ENCODE data around the gene SLC2A13.
A peak's percentile ranks its signal among the peaks of the same experiment; 100 is the strongest.

Gene SLC2A13

DNA sequence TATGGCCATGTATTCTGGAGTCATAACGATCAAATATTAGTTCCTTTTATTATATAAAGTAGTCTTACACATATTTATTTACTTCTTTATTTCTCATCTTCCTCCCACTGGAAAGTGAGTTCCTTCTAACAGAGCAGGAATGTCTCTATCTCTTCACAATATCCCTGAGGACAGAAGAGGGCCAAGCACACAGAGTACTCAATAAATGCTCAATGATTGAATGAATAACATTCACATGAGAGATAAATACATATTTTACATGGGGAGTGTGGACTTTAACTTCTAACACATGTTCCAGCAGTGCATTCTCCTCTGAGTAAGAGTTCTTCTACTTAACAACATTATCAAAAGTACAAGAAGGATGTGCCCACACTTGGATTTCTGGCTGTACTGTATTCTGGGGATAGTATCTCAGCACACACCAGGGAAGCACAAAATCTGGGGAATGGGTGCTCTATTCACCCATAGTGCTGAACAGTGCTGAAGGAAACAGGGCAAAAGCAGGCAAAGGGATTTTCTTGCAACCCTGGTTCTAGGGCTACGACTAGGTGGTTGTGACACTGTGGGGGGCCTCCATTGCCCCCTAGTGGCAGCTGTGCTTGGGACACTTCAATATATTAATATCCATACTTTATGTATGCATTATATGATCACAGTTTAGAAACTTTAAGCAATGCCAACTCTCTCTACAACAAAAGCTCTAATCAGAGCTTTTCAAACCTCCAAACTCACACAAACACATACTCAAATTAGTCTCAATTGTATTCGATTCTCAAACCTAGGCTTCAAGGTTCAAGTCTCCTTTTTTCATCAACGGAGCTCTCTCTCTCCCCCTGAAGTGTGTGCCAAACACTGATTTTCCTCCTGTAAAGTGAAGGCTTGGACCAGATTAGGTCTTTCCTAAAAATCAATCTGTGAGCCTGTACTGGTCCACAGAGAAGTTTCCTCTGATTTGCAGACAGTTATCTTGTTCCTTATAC lies 115.5 kb downstream of the SLC2A13 start:
- DNase-seq (ENCODE audit: low spot score) = peak; percentile 14

DNA sequence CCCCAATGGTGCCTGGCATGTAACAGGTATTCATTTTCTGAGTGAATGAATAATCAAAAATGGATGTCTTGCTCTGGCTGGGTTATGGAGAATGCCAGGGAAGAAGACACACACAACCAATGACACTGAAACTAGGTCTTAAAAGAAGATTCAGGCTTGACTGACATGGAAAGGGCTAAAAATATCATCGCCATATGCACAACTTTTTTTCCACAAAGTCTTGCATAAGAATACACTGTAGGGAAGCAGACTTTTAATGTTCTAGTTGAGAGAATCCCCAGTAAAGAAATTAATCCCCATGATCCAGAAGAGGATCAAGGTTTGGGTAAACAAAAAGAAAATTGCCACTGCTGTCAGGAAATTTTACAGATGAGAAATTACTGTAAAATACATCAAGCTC lies 116.4 kb downstream of the SLC2A13 start:
- no peak for DNase-seq (ENCODE audit: low spot score)

DNA sequence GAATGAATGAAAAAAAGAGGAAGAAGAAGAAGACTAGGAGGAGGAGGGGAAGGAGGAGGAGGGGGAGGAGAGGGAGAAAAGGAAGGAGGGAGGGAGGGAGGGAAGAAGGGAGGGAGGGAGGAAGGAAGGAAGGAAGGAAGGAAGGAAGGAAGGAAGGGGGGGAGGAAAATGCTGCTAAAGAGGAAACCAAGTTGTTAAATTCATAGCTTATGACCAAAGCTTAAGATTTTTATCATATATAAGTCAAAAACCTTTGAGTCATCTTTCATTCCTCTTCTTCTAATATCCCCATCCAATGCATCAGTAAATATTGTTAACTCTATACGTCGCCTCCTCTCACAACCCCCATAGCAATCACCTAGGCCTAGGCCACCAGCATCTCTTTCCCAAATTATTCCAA lies 117.3 kb downstream of the SLC2A13 start:
- no peak for DNase-seq (ENCODE audit: low spot score)

DNA sequence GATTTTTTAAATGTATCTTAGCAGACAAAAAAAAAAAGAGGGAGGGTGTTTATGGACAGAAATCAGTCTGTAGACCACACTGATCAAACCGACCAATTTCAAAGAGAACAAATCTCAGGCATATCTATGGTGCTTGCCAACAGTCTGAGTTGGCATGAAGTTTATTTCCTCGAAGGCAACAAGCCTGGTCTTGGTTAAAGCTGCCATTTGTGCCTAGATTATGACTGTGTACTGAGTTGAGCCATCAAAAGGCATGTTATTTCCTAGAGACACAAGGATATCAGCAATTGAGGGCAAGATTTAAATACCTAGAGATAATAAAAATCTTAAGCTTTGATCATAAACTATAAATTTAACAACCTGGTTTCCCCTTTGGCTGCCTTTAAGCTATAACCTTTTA lies 119.2 kb downstream of the SLC2A13 start:
- DNase-seq (ENCODE audit: low spot score) = no peak

DNA sequence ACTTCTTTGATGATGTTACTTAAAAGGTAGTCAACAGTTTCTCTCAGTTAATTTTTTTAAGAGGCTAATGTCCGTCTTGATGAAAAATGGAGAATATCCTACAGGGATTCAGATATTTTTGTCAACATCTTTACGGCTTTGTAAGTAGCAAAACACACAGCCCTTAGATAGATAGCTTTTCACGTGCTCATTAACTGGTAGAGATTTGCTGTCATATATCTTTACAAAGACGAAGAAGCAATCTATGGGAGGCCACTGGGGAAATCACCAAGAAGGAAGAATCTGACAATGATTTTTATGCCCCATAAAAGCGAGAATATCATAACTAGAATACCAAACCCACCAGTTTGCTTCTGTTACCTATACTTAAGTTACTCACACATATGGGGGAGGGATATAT lies 121.2 kb downstream of the SLC2A13 start:
- no peak for DNase-seq (ENCODE audit: low spot score)

DNA sequence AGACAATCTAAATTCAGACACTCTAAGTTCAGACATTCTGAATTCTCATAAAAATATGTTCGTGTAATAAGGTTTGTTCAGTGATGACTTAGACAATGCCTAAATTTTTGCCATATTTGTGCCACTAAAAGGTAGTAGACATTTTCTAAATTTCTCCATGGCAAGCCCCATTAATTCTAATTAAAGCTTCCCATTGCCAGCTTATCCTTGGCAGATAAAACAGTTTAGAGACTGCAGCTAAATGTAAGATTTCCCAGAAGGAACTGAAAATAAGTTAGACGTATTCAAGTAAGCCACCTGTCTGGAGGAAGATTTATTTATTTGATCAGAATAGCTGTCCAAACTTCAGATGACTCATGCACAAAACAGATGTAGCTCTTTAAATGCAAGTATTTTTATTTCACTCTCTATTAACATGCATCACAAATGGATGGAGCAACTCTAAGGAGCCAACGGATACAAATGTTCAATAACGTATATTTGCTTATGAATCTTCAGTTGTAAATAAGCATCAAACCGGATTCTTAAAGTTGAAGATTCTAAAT lies 130.4 kb downstream of the SLC2A13 start:
- DNase-seq (ENCODE audit: low spot score) = no peak

DNA sequence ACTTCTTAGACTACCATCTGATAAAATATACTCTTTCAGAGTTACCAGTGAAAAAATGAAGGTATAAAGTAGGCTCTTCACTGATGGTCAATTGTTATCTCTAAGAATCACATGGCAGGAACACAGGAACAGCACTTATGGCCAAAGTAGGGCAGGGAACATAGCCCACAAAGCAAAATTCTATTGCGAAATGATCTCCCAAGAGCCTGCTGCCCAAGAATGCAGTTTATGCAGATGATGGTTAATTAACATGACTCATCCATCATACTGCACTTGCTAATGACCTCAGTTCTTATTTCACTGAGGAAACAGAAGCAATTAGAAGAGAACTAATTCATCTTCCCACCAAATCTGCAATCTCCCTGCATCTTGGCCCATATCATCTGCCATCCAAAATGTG lies 133.8 kb downstream of the SLC2A13 start:
- DNase-seq (ENCODE audit: low spot score) = no peak

DNA sequence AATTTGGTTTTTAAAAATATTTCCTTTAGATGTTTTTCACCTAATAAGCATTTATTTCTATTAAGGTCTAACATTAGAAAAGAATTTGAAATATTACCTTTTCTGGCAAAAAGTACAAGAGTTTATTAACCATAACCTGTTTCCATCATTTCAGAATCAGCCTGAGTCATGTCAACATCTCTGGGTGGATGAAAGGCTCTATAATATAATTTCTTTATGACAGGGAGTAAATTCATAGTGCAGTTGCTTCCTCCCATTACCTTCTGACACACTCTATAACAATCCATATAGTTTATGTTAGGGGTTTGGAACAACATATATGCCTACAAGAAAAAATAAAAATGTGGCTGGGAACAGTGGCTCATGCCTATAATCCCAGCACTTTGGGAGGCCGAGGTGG lies 134.5 kb downstream of the SLC2A13 start:
- DNase-seq (ENCODE audit: low spot score) = no peak

DNA sequence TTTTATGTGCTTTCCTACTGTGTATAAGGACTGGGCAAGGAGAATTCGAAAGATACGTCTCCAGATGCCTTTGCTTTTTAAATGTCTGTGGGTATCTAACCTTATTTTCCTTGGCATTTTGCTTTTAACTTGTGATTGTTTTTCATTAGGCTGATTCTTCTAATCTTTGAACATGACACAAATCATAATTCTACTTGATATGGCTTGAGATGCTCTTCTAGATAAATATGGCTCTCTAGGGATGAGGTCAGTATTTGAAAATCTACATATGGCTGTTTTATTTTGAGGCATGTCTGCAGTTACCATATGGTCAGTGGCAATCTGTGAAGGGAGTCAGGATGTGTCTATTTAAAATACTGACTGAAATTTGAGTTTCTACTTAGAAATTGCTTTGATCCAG lies 139.2 kb downstream of the SLC2A13 start:
- no peak for DNase-seq (ENCODE audit: low spot score)

DNA sequence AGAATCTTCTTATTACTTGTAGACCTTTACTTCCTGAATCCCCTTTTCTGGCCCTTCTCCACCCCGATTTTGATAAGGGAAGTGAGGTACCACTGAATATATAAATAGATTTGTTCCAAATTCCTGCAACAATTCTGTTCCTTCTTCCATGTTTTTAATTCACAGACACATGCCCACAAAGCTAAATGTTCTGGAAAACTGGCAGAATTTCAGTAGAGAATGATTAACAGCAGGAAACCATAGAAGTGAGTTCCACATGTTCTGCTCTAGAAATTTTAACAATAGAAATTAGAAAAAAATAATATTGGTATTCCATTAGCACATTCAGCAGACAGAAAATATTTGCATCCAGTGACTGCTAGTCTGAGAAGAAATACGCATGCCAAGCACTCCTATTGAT lies 139.6 kb downstream of the SLC2A13 start:
- no peak for DNase-seq (ENCODE audit: low spot score)

DNA sequence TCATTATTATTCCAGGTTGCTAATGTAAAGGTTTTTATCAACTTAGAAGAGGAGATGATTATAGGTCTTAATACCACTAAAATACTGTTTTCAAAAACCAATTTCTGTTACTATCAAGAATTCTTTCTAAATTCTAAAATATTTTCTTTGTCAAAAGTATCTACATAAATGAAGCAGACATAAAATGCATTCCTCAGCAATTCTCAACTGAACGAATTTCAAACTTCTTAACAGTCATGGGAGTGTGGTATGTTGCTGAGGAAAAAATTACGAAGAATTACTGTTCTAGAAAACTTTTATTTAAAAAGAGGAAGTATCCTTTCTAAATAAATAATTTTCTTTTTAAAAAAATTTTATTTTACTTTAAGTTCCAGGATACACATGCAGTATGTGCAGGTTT lies 146.4 kb downstream of the SLC2A13 start:
- DNase-seq (ENCODE audit: low spot score) = no peak

DNA sequence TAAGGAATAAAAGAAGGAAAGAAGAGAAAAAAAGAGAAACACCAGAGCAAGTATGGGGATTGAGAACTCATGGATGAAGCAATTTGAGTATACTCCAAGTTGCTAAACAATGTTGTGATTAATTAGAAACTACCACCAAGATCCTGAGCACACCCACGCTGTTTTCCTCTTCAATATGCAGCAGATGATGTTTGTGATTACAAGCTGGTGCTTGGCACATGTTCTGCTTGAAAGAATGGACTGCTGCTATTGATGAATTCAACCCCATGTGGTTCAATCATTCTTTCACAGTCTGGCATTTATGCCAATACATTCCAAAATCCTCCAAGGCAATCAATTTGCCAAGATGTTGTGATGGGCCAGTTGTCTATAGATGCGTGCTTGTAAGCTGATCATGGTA lies 146.8 kb downstream of the SLC2A13 start:
- DNase-seq (ENCODE audit: low spot score) = no peak

DNA sequence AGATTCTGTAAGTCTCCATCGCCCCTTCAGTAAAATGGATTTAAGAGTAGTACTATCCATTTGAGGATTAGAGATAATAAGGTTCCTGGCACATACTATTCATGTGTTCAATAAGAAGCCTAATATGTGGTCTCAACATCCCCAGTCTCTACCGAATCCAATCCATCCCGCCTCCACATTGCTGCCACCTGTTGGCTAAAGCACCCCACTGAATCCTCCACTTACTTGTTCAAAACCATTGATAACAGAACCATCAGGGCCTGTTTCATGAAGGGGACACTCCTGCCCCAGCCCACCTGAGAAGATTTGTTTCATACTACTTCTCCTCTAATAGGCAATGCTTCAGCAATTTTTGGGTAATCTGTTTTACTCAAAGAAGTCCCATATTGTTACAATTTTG lies 147.5 kb downstream of the SLC2A13 start:
- DNase-seq (ENCODE audit: low spot score) = no peak

DNA sequence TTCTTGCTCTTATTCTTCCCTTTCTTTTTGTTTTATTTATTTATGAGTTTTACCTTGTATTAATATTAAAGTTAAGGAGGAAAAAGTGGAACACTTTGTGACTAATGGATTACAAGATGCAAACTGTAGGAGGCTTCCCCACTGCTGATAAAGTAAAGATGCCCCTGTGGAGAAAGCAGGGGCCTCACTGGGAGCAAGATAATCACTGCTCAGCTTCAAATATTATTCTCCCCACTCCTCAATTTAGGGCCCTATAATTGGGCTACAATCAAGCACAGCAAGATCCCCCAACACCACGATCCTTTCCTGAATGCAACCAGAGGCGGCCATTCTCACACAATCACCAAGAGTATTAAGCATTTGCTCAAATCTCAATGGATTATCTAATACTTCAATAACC lies 149.2 kb downstream of the SLC2A13 start:
- DNase-seq (ENCODE audit: low spot score) = no peak

DNA sequence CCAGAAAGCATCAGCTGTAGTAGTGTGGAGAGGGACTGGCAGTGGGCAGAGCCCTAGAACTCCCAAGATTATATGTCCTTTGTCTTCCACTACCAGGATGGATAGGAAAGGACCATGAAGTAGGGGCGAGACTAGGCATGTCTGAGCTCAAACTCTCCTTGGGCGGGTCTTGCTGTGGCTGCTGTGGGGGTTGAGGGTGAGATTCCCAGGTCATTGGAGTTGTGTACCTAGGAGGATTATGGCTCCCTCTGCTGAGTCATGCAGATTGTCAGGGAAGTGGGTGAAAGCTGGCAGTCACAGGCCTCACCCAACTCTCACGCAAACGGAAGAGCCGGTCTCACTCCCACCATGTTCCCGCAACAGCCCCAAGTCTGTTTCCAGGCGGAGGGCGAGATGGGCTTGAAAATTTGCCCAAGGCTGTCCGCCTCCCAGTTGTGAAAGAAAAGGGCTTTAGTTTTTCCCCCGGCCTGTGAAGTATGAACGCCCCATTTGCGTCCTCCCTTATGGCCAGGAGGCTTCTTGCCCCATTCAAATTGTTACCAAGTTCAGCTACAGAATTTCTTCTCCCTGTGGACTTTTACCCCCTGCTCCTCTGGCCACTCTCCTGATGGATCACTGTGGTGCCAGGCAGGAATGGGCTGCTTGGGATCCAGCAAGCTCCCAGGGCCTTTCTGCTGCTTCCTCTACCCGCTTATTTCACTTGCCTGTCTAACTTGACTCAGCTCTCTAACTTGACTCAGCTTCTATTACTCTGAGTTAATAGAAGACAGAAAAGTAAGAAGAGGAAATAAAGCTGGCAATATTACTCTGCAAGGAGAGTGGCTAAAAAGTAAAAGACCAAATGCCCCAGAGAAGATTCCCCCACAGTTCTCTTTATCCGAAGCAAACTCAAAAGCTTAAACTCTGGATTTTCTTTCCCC lies 159.3 kb downstream of the SLC2A13 start:
- DNase-seq (ENCODE audit: low spot score) = no peak

DNA sequence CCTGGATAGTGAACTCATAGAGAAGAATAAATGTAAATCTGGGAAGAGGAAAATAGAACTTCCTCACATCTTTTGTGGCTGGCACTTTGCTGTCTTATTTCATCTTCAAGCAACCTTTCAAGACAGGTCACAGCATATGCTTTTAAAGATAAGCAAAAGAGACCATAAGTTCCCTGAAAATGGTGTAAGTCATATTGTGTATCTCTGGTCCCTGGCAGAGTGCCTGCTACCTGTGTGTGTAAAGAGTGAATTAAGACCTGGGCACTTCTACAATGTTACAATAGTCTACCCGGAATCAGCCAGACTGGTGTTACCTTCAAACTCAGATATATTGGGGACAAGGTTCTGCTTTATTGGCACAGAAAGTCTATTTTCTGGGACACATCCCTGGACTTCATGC lies 168.8 kb downstream of the SLC2A13 start:
- no peak for DNase-seq (ENCODE audit: low spot score)

DNA sequence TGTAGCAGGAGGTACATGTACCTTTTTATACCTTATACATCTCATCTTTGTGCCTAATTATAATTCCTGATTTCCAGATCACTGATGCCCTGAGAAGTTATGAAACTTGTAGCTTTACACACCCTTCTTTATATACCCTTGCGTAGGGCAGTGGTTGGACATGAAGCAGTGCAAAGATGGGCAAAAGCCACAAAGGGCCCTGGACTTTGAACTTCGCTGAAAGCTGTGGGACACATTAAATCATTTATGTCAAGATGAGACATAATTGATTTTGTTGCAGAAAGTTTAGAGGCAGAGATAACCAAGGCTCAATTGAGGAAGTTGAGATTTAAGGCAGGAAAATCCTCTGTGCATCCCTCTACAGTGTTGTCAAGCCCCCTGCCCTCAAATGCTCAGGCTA lies 170.0 kb downstream of the SLC2A13 start:
- no peak for DNase-seq (ENCODE audit: low spot score)

DNA sequence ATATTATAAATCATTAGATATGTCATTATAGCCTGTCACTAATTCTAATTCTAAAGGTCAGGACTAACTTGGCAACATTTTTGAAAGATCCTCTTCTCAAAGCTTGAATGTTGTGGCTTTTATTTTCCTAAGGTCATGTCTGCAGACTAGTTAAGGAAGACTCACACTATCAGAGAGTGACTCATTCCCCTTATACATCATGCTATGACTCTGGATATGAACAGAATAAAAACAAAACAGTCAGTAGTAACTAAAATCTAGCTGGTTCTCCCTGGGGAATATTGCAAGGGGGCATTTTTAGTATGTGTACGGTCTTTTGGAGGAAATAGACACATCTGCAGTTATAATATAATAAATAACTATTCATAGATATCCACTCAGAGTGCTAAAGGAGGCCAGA lies 170.6 kb downstream of the SLC2A13 start:
- DNase-seq (ENCODE audit: low spot score) = no peak

DNA sequence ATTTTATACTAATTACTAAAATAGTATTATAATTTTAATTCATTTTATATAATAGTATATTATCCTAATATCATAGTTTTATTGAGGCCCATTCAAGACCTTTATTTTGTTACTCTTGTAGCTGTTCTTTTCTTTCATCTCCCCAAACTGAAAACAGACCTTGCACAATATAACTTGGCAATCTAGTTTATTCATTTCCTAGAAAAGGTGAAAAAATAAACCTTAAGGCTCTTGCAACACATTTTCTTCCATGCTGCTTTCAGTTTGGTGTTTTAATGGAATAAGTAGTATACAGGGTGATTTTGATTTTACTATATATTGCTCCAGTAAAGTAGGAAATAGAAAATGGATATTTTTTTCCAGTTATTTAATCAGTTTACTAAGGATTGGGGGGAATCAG lies 174.0 kb downstream of the SLC2A13 start:
- DNase-seq (ENCODE audit: low spot score) = no peak

DNA sequence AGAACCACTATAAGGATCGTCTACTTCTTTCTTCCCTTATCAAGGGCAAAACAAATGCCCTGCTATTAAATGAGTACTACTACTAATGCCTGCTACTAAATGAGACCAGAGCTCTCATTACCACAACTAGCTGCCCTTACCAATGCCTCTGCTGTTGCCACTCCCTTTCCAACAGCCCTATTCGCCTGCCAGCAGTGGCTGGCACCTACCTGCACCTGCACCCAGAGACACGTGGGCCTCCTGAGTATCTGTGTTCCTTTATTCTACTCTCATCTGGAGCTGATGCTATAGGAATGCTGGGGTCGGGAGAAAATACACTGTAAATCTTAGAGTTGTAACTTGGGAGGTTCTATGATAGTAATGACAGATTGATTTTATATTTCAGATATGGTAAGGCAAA lies 174.7 kb downstream of the SLC2A13 start:
- DNase-seq (ENCODE audit: low spot score) = no peak

DNA sequence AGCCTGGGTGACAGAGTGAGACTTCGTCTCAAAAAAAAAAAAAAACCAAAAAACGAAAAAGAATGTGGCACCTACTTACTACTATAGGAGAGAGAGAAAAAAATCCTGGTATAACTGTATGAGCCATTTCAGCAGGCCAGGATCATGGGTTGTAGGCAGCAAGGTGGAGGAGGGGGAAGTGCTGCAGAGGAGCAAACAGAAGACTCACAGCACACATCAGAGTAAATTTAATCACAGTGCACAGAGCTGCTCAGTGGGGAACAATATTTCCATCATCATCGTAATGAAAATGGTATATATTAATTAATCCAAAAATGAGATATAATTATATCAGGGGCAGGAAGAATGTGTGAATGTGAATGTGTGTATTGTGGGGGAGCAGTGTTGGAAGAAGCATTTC lies 175.8 kb downstream of the SLC2A13 start:
- DNase-seq (ENCODE audit: low spot score) = no peak

DNA sequence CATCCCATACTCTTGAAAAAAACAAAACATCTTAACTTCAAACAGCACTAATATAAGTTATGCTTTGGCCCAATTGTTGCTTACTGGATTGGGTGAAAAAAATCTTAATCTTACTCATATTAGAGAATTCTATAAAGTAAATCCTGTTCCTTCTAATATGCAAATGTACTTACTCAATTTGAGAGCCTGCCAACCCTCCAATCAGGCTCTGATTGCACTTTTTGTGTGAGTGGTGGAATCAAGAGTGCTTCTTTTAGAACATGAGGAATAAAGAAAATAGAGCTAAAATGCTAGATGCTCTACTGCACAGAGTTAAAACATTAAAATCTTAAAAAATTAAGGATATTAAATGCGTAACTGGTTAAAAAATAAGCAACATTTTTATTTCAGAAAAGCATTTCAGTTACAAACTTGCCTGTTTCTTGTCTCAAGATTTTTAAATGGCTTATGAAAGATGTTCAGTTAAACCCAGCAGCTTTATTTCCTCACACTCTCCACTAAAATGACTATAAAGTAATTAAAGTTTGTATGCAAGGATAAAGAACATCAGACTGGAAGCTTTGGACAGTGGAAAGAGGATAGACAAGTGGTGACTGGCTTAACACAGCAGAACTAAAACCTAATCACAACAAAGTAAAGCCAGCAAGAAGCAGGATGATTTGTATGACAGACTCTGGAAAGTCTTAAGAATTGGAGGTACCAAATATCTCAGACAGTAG lies 177.5 kb downstream of the SLC2A13 start:
- DNase-seq (ENCODE audit: low spot score) = no peak
